SU-DHL-6 (cell line): ENCODE results near the gene KCNB1.

ENCODE experiments used
- H2AFZ ChIP-seq: fragments of 200-600 bp; sonication (generic); 2 replicates; pipeline ENCODE4 v1.6.1; 2014; ENCODE audit warnings: low read depth, mild to moderate bottlenecking, moderate library complexity, mixed read lengths, antibody characterized with exemption, low read length; ENCODE audit not compliant: severe bottlenecking
- H3F3A ChIP-seq: fragments of 200-600 bp; shearing (Covaris generic); 2 replicates; pipeline ENCODE4 v1.6.0; 2016; ENCODE audit warnings: antibody characterized with exemption, mild to moderate bottlenecking; ENCODE audit not compliant: insufficient read depth
- H3K27ac ChIP-seq: fragments of 200-600 bp; sonication (generic); 2 replicates; pipeline ENCODE4 v1.5.1; 2016; ENCODE audit warnings: low read depth, mild to moderate bottlenecking, low read length, moderate library complexity, mixed read lengths
- H3K27me3 ChIP-seq: fragments of 200-600 bp; sonication (generic), shearing (Covaris generic); 2 replicates; pipeline ENCODE4 v1.6.0; 2014; ENCODE audit warnings: mild to moderate bottlenecking, low read length
- H3K36me3 ChIP-seq: fragments of 200-600 bp; sonication (generic); 2 replicates; pipeline ENCODE4 v1.6.1; 2014; ENCODE audit warnings: mild to moderate bottlenecking, low read length, mixed read lengths
- H3K4me2 ChIP-seq: fragments of 300-600, 200-600 bp; shearing (Covaris generic), sonication (generic); 2 replicates; pipeline ENCODE4 v1.6.0; 2014; ENCODE audit warnings: low read length, low read depth, mild to moderate bottlenecking; ENCODE audit not compliant: poor library complexity, severe bottlenecking
- H3K4me3 ChIP-seq: fragments of 200-600 bp; sonication (generic); 2 replicates; pipeline ENCODE4 v1.5.1; 2014; ENCODE audit warnings: antibody characterized with exemption, low read length, mild to moderate bottlenecking, mixed read lengths; ENCODE audit not compliant: insufficient read depth, poor library complexity, severe bottlenecking
- H3K79me2 ChIP-seq: fragments of 200-600 bp; sonication (generic); 2 replicates; pipeline ENCODE4 v1.6.1; 2014; ENCODE audit warnings: mild to moderate bottlenecking, low read length, moderate library complexity; ENCODE audit not compliant: insufficient read depth
- H3K9ac ChIP-seq: fragments of 200-600 bp; sonication (generic); 2 replicates; pipeline ENCODE4 v1.7.0; 2014; ENCODE audit warnings: mild to moderate bottlenecking, low read length
- H3K9me2 ChIP-seq: fragments of 200-600 bp; sonication (generic); replicated peaks from 2 replicates; pipeline ENCODE4 v1.6.1; 2014; ENCODE audit warnings: low read length; ENCODE audit not compliant: insufficient read depth
- H3K9me3 ChIP-seq: fragments of 200-600 bp; sonication (generic); 2 replicates; pipeline ENCODE4 v1.6.1; 2014; ENCODE audit warnings: low read length, mixed read lengths; ENCODE audit not compliant: insufficient read depth
- H4K20me1 ChIP-seq: fragments of 200-600 bp; sonication (generic); 2 replicates; pipeline ENCODE4 v1.6.1; 2014; ENCODE audit warnings: low read depth, mild to moderate bottlenecking, antibody characterized with exemption, low read length, moderate library complexity, mixed read lengths
- EZH2phosphoT487 ChIP-seq: fragments of 200-600 bp; sonication (generic), shearing (Covaris generic); conservative IDR thresholded peaks from 2 replicates; pipeline ENCODE4 v1.6.1; 2018; ENCODE audit warnings: mild to moderate bottlenecking, antibody characterized with exemption, low read length, moderate library complexity, mixed read lengths
- TF ChIP-seq, protein P1 (sequence below): fragments of 200-600 bp; sonication (generic); IDR thresholded peaks from one replicate; pipeline ENCODE4 v1.5.1; 2017; ENCODE audit warnings: antibody characterized with exemption, mild to moderate bottlenecking, low read length, moderate library complexity; ENCODE audit not compliant: insufficient read depth, poor library complexity, severe bottlenecking

The KCNB1 gene

DNA sequence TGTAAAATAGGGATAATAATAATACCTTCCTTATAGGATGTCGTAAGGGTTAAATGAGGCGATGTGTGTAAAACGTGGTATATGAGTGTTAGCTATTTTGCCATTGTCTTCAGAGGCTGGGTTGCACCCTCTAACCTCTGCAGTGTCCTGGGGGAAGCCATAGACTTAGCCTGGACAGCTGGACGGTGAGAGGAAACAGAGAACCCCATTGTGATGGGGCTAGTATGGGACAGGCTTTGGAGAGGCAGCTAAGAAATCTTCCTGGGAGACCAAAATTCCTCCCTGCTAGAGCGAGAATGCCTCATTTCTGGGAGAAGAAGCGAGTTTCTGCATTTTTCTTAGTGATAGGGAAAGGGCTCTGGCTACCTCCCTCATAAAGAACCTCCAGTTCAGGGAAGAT is 22.8 kb downstream of the KCNB1 start:
- Histone ChIP-seq H4K20me1 (no peaks in the 10 kb centered on the region), H3K4me2 (no peak overlapping the region), H2AFZ (no peak overlapping the region), H3K9me2 (no peaks in the 10 kb centered on the region), H3K79me2 (no peaks in the 10 kb centered on the region), H3K27ac (no peak overlapping the region), H3K36me3 (no peaks in the 10 kb centered on the region), H3K9me3 (no peaks in the 10 kb centered on the region), H3F3A (no peaks in the 10 kb centered on the region), H3K9ac (no peak overlapping the region), H3K27me3 (no peaks in the 10 kb centered on the region; the same call in 1 of the 2 replicates), H3K4me3 (no peak overlapping the region)
- TF ChIP-seq EZH2phosphoT487 = no peak
- TF ChIP-seq, protein P1, sequence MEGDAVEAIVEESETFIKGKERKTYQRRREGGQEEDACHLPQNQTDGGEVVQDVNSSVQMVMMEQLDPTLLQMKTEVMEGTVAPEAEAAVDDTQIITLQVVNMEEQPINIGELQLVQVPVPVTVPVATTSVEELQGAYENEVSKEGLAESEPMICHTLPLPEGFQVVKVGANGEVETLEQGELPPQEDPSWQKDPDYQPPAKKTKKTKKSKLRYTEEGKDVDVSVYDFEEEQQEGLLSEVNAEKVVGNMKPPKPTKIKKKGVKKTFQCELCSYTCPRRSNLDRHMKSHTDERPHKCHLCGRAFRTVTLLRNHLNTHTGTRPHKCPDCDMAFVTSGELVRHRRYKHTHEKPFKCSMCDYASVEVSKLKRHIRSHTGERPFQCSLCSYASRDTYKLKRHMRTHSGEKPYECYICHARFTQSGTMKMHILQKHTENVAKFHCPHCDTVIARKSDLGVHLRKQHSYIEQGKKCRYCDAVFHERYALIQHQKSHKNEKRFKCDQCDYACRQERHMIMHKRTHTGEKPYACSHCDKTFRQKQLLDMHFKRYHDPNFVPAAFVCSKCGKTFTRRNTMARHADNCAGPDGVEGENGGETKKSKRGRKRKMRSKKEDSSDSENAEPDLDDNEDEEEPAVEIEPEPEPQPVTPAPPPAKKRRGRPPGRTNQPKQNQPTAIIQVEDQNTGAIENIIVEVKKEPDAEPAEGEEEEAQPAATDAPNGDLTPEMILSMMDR = no peak

DNA sequence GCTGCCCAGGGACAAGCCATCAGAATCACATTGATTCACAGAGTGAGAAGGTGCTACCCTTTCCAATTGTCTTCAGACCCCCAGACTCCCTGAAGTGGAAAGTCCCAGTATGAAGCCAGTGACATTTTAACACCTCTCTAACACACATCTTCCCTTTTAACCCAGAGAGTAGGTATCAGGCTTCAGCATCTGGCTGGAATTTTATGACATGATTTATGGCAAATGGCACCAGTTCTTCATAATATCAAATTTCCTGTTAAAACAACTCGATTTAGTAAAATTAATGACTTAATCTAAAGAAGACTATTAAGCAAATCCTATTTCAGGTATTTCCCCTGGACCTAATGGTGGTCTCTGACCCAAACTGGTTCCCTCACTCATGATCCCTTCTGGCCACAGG is 25.0 kb downstream of the KCNB1 start:
- Histone ChIP-seq H3K4me2 (no peak overlapping the region), H3K9me3 (no peaks in the 10 kb centered on the region), H3K9me2 (no peaks in the 10 kb centered on the region), H3K27ac (no peak overlapping the region), H3K9ac (no peak overlapping the region), H3F3A (no peaks in the 10 kb centered on the region), H3K27me3 (no peaks in the 10 kb centered on the region; the same call in 1 of the 2 replicates), H3K4me3 (no peak overlapping the region), H4K20me1 (no peaks in the 10 kb centered on the region), H2AFZ (no peak overlapping the region), H3K79me2 (no peaks in the 10 kb centered on the region), H3K36me3 (no peaks in the 10 kb centered on the region)
- no peak for TF ChIP-seq EZH2phosphoT487
- TF ChIP-seq, protein P1 = no peak

DNA sequence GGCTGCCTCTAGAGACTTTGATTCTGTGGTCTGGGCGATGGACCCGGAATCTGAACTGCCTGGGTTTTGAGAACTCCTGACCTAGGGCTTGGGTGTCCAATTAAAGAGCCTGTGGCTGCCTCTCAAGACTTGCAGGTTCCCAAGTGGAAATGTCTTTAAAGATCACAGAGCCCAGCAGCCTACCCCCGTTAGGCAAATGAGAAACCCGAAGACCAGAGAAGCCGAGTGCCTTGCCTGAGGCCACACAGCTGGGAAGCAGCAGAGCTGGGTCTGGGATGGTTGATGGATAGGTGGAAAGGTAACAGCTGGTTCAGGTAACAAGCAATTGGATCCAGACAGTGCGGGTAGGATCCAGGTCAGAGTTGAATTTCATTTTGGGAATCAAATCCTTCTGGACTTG is 25.8 kb downstream of the KCNB1 start:
- Histone ChIP-seq H3K4me2 (no peak overlapping the region), H3K4me3 (no peak overlapping the region), H3K9ac (no peak overlapping the region), H3K9me3 (no peaks in the 10 kb centered on the region), H3K27ac (no peak overlapping the region), H2AFZ (no peak overlapping the region), H3K27me3 (no peaks in the 10 kb centered on the region; the same call in 1 of the 2 replicates), H3K79me2 (no peaks in the 10 kb centered on the region), H3K36me3 (no peaks in the 10 kb centered on the region), H3K9me2 (no peaks in the 10 kb centered on the region), H4K20me1 (no peaks in the 10 kb centered on the region), H3F3A (no peaks in the 10 kb centered on the region)
- no peak for TF ChIP-seq EZH2phosphoT487
- TF ChIP-seq, protein P1 = no peak
